IMR-90 (cell line): ENCODE results near the gene PRUNE2. TPM values are rescaled to one million over a fixed set of nuclear protein-coding genes. Genes with fewer than 3 reads are reported as not detected.

Experiments
- ATAC-seq: fragments of 200-7000 bp; cut with Tn5 transposase; 2 replicates; pipeline ENCODE4 v1.9.1; 2020; ENCODE audit warnings: low read depth, mild to moderate bottlenecking, moderate library complexity
- BruUV-seq: library from RNA; stranded (reverse); fragments of 400-500 nt; replicated peaks from 2 replicates; lab custom pipeline; 2021; lab: Mats Ljungman, UMichigan
- CTCF ChIA-PET: fragments of 300-600 bp; formaldehyde crosslinking; extraction: SDS; loops from one replicate; lab custom pipeline; 2021; ENCODE audit warnings: antibody characterized with exemption; lab: Yijun Ruan, JAX
- POLR2A ChIA-PET: fragments of 300-600 bp; sonication (Branson Sonifier 250); formaldehyde crosslinking; loops from one replicate; lab custom pipeline; 2022; ENCODE audit warnings: antibody characterized with exemption; ENCODE audit not compliant: unreplicated experiment; lab: Charles Lee
- DNase-seq: peaks from one replicate; pipeline ENCODE4 v3.0.0; 2013
- H2AFZ ChIP-seq: replicated peaks from 2 replicates; pipeline ENCODE3; 2013; ENCODE audit warnings: low read length, mild to moderate bottlenecking; ENCODE audit not compliant: poor library complexity
- H2AK5ac ChIP-seq: 2 replicates; pipeline ENCODE4 v1.6.1; 2013; ENCODE audit warnings: low read depth, low read length, inconsistent platforms
- H2AK9ac ChIP-seq: replicated peaks from 2 replicates; pipeline ENCODE3; 2013; ENCODE audit warnings: mild to moderate bottlenecking, low read depth, low read length, moderate library complexity; ENCODE audit not compliant: poor library complexity
- H2BK120ac ChIP-seq: 2 replicates; pipeline ENCODE4 v1.6.1; 2013; ENCODE audit warnings: low read depth, low read length, inconsistent platforms
- H2BK15ac ChIP-seq: 3 replicates; pipeline ENCODE4 v1.6.1; 2013; ENCODE audit warnings: low read depth, low read length, inconsistent platforms
- H2BK20ac ChIP-seq: 2 replicates; pipeline ENCODE4 v1.6.1; 2013; ENCODE audit warnings: low read depth, mild to moderate bottlenecking, inconsistent platforms, low read length, moderate library complexity
- H2BK5ac ChIP-seq: 2 replicates; pipeline ENCODE4 v1.6.1; 2013; ENCODE audit warnings: mild to moderate bottlenecking, low read depth, low read length, inconsistent platforms; ENCODE audit not compliant: poor library complexity, severe bottlenecking
- H3K14ac ChIP-seq: replicated peaks from 2 replicates; pipeline ENCODE4 v1.6.1; 2013; ENCODE audit warnings: low read depth, low read length, inconsistent platforms
- H3K18ac ChIP-seq: 2 replicates; pipeline ENCODE4 v1.6.1; 2013; ENCODE audit warnings: low read depth, low read length, control low read depth
- H3K23ac ChIP-seq: 2 replicates; pipeline ENCODE4 v1.6.1; 2013; ENCODE audit warnings: low read depth, low read length, inconsistent platforms
- H3K27ac ChIP-seq: 2 replicates; pipeline ENCODE4 v1.5.1; 2013; ENCODE audit warnings: mild to moderate bottlenecking, control low read depth, low read length; ENCODE audit not compliant: insufficient read depth
- H3K27me3 ChIP-seq: 2 replicates; pipeline ENCODE4 v1.6.1; 2013; ENCODE audit warnings: low read length; ENCODE audit not compliant: control insufficient read depth, insufficient read depth
- H3K36me3 ChIP-seq: 2 replicates; pipeline ENCODE4 v1.6.1; 2013; ENCODE audit warnings: low read length, mixed read lengths; ENCODE audit not compliant: control insufficient read depth, insufficient read depth
- H3K4ac ChIP-seq: 2 replicates; pipeline ENCODE4 v1.6.1; 2013; ENCODE audit warnings: low read depth, low read length, inconsistent platforms
- H3K4me1 ChIP-seq: 2 replicates; pipeline ENCODE4 v1.6.1; 2013; ENCODE audit warnings: low read length, mixed read lengths; ENCODE audit not compliant: control insufficient read depth, insufficient read depth
- H3K4me2 ChIP-seq: 2 replicates; pipeline ENCODE4 v1.6.1; 2013; ENCODE audit warnings: low read depth, mild to moderate bottlenecking, control low read depth, low read length, moderate library complexity
- H3K4me3 ChIP-seq: 2 replicates; pipeline ENCODE4 v1.5.1; 2013; ENCODE audit warnings: low read depth, mild to moderate bottlenecking, control low read depth, low read length, moderate library complexity; ENCODE audit not compliant: insufficient read depth
- H3K56ac ChIP-seq: 2 replicates; pipeline ENCODE4 v1.6.1; 2013; ENCODE audit warnings: low read length, inconsistent platforms; ENCODE audit not compliant: insufficient read depth; ENCODE audit errors: extremely low read depth
- H3K79me1 ChIP-seq, 2 experiments: 2 replicates each; pipeline ENCODE4 v1.6.1; 2013; ENCODE audit warnings: low read length in 2 of 2, inconsistent platforms in 1 of 2, low read depth in 1 of 2
- H3K9ac ChIP-seq: 2 replicates; pipeline ENCODE4 v1.6.1; 2013; ENCODE audit warnings: low read depth, low read length, control low read depth
- H3K9me1 ChIP-seq: 2 replicates; pipeline ENCODE4 v1.6.1; 2013; ENCODE audit warnings: low read length, inconsistent platforms; ENCODE audit not compliant: insufficient read depth
- H3K9me3 ChIP-seq: 2 replicates; pipeline ENCODE4 v1.6.1; 2013; ENCODE audit warnings: low read length; ENCODE audit not compliant: control insufficient read depth, insufficient read depth
- H4K20me1 ChIP-seq: 2 replicates; pipeline ENCODE4 v1.6.1; 2013; ENCODE audit warnings: low read length, inconsistent platforms; ENCODE audit not compliant: insufficient read depth
- H4K5ac ChIP-seq: 2 replicates; pipeline ENCODE4 v1.6.1; 2013; ENCODE audit warnings: mild to moderate bottlenecking, low read depth, low read length, control low read depth
- H4K8ac ChIP-seq, 2 experiments: 2 replicates each; pipeline ENCODE4 v1.6.1; 2013; ENCODE audit warnings: low read depth in 2 of 2, low read length in 2 of 2, control low read depth in 1 of 2, inconsistent platforms in 1 of 2
- H4K91ac ChIP-seq: 2 replicates; pipeline ENCODE4 v1.6.1; 2013; ENCODE audit warnings: low read depth, low read length, inconsistent platforms; ENCODE audit not compliant: insufficient read depth
- BHLHE40 ChIP-seq: fragments of 150-350 bp; IDR thresholded peaks from 2 replicates; pipeline ENCODE4 v1.6.1; 2016; ENCODE audit warnings: mild to moderate bottlenecking, low read depth, low read length
- CEBPB ChIP-seq: IDR thresholded peaks from 2 replicates; pipeline ENCODE4 v1.6.1; 2012; ENCODE audit warnings: low read depth, low read length, improper control_type of control experiment
- CHD1 ChIP-seq: IDR thresholded peaks from 2 replicates; pipeline ENCODE4 v1.6.1; 2012; ENCODE audit warnings: low read depth, low read length, improper control_type of control experiment
- FOS ChIP-seq: fragments of 150-350 bp; IDR thresholded peaks from 2 replicates; pipeline ENCODE4 v1.6.1; 2016; ENCODE audit warnings: low read depth, low read length
- MAFK ChIP-seq: IDR thresholded peaks from 2 replicates; pipeline ENCODE4 v1.6.1; 2012; ENCODE audit warnings: low read depth, low read length, improper control_type of control experiment
- MAZ ChIP-seq: IDR thresholded peaks from 2 replicates; pipeline ENCODE4 v1.6.1; 2012; ENCODE audit warnings: low read depth, mild to moderate bottlenecking, low read length, improper control_type of control experiment, moderate library complexity, borderline replicate concordance
- MXI1 ChIP-seq: IDR thresholded peaks from 2 replicates; pipeline ENCODE4 v1.6.1; 2012; ENCODE audit warnings: low read depth, mild to moderate bottlenecking, low read length, moderate library complexity, borderline replicate concordance
- NFE2L2 ChIP-seq: fragments of 150-350 bp; IDR thresholded peaks from 2 replicates; pipeline ENCODE4 v1.6.1; 2016; ENCODE audit warnings: low read depth, mild to moderate bottlenecking, low read length
- POLR2A ChIP-seq: IDR thresholded peaks from 2 replicates; pipeline ENCODE4 v1.6.1; 2012; ENCODE audit warnings: mild to moderate bottlenecking, low read depth, low read length
- RCOR1 ChIP-seq: IDR thresholded peaks from 2 replicates; pipeline ENCODE4 v1.6.1; 2012; ENCODE audit warnings: mild to moderate bottlenecking, low read length, improper control_type of control experiment; ENCODE audit not compliant: insufficient replicate concordance
- RFX5 ChIP-seq: IDR thresholded peaks from 2 replicates; pipeline ENCODE4 v1.8.0; 2012; ENCODE audit warnings: low read depth, mild to moderate bottlenecking, low read length, moderate library complexity
- WGBS, 2 experiments: methylation state at CpG; one replicate each; pipeline versions ENCODE4 v1.1.5 to v1.1.7; 2013; ENCODE audit warnings: missing lambda C conversion rate in 2 of 2; ENCODE audit not compliant: insufficient read length in 1 of 2; ENCODE audit errors: extremely low coverage in 2 of 2; 5-methylcytosine and 5-hydroxymethylcytosine counted together
- dilution Hi-C: fragments of 300-500 bp; cut with HindIII; formaldehyde crosslinking; loops from one replicate; pipeline ENCODE4 v1.14.3; 2018; ENCODE audit warnings: low sequenced_read_pairs; ENCODE audit not compliant: unreplicated experiment
- in situ Hi-C: fragments of 300-500 bp; cut with MboI; formaldehyde crosslinking; loops from 3 replicates; pipeline ENCODE4 v1.14.3; 2019; ENCODE audit warnings: low sequenced_read_pairs, inconsistent platforms, mixed read lengths
- intact Hi-C: fragments of 100-400 bp; cut with micrococcal nuclease; formaldehyde crosslinking; loops from 2 replicates; pipeline ENCODE4 v1.10.0; 2022
- polyA plus RNA-seq, 3 experiments: library from polyadenylated mRNA; depleted of rRNA; stranded (reverse); fragments of >200 nt; gene quantifications; 2 replicates each; pipeline ENCODE4 v1.2.3, GENCODE V29; 2012; ENCODE audit warnings: low replicate concordance in 1 of 3
- total RNA-seq: library from RNA; depleted of rRNA; stranded (reverse); fragments of >200 nt; gene quantifications from 2 replicates; pipeline ENCODE4 v1.2.3, GENCODE V29; 2012
- TF ChIP-seq, protein P1 (sequence below): conservative IDR thresholded peaks from 2 replicates; pipeline ENCODE4 v1.5.1; 2012; ENCODE audit warnings: mild to moderate bottlenecking, low read depth, low read length, improper control_type of control experiment
- TF ChIP-seq, protein P2 (sequence below): fragments of 150-350 bp; IDR thresholded peaks from 2 replicates; pipeline ENCODE4 v1.6.1; 2017; ENCODE audit warnings: mild to moderate bottlenecking, antibody characterized with exemption, low read length, low read depth

The PRUNE2 gene
- total and polyA plus RNA-seq, 2 of the 4 experiments (the other 2 are of a cell fraction) = 0.70 to 1.6 TPM

DNA sequence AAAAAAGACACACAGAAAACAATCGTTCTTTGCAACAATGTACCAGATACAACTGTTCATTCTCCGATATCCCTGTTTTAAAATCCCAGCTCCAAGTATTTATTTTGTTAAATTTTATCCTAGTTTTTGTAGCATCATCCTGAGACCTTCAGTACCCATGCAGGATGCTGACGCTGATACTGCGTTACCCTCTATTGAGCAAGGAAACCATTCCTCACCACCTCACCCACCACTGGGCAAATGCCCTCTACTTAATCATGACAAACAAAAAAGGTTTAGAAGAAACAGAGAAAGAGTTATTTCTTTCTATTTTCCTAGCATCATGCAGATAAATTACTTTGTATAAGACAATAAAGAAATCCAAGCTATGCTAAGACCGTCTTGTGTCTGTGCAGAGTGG, 277.8 kb downstream of the PRUNE2 start:
- ChIA-PET CTCF (interaction anchor here (0.6 kb wide), 1 partner anchor 13 kb away, joined by 3 read pairs; no protein-coding TSS in a partner anchor), POLR2A (no interaction called here)
- no peak for ATAC-seq

More for the DNA sequence above, 277.8 kb downstream of the PRUNE2 start:
- Histone ChIP-seq H4K5ac (no peak overlapping the region), H2BK15ac (no peak overlapping the region), H4K20me1 (no peaks in the 10 kb centered on the region), H3K9me3 (no peaks in the 10 kb centered on the region), H2BK5ac (no peak overlapping the region), H3K4me2 (no peak overlapping the region), H2AK5ac (no peak overlapping the region), H2AK9ac (no peak overlapping the region), H4K91ac (no peak overlapping the region), H2BK20ac (no peak overlapping the region), H3K27me3 (no peaks in the 10 kb centered on the region), H2BK120ac (no peak overlapping the region), H3K4me1 (no peaks in the 10 kb centered on the region; the same call in 1 of the 2 replicates), H3K4me3 (no peak overlapping the region), H2AFZ (no peak overlapping the region), H3K36me3 (no peaks in the 10 kb centered on the region), H3K4ac (no peak overlapping the region), H3K27ac (no peak overlapping the region), H3K23ac (no peak overlapping the region), H4K8ac (no peak overlapping the region), H3K9ac (no peak overlapping the region), H3K9me1 (no peaks in the 10 kb centered on the region), H3K79me1 (no peaks in the 10 kb centered on the region), H3K14ac (no peak overlapping the region), H3K18ac (no peak overlapping the region), H3K56ac (no peak overlapping the region)
- dilution Hi-C loops = no loop called here
- no peak for DNase-seq
- TF ChIP-seq BHLHE40 = no peak
- TF ChIP-seq NFE2L2 = no peak
- TF ChIP-seq FOS = no peak
- no peak for TF ChIP-seq CEBPB
- no peak for TF ChIP-seq RFX5
- TF ChIP-seq MAZ = no peak
- no peak for TF ChIP-seq POLR2A
- TF ChIP-seq, protein P1, sequence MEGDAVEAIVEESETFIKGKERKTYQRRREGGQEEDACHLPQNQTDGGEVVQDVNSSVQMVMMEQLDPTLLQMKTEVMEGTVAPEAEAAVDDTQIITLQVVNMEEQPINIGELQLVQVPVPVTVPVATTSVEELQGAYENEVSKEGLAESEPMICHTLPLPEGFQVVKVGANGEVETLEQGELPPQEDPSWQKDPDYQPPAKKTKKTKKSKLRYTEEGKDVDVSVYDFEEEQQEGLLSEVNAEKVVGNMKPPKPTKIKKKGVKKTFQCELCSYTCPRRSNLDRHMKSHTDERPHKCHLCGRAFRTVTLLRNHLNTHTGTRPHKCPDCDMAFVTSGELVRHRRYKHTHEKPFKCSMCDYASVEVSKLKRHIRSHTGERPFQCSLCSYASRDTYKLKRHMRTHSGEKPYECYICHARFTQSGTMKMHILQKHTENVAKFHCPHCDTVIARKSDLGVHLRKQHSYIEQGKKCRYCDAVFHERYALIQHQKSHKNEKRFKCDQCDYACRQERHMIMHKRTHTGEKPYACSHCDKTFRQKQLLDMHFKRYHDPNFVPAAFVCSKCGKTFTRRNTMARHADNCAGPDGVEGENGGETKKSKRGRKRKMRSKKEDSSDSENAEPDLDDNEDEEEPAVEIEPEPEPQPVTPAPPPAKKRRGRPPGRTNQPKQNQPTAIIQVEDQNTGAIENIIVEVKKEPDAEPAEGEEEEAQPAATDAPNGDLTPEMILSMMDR = no peak
- TF ChIP-seq RCOR1 = no peak
- no peak for TF ChIP-seq CHD1
- no peak for TF ChIP-seq MAFK
- TF ChIP-seq MXI1 = no peak
- TF ChIP-seq, protein P2, sequence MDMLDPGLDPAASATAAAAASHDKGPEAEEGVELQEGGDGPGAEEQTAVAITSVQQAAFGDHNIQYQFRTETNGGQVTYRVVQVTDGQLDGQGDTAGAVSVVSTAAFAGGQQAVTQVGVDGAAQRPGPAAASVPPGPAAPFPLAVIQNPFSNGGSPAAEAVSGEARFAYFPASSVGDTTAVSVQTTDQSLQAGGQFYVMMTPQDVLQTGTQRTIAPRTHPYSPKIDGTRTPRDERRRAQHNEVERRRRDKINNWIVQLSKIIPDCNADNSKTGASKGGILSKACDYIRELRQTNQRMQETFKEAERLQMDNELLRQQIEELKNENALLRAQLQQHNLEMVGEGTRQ = no peak
- in situ Hi-C loops = no loop called here
- no TSS peak for BruUV-seq
- intact Hi-C loops = no loop called here
- WGBS, 2 experiments = no CpG with 5 or more reads among the region's 5 CpGs
